Measurements from ENCODE around the gene HIVEP1. TPM values are rescaled to one million over a fixed set of nuclear protein-coding genes. Genes with fewer than 3 reads are reported as not detected.

Gene HIVEP1
- total RNA-seq, 2 experiments from 2014 or later, result 29.1 to 30.1 TPM

- no peak for DNase-seq
- ATAC-seq (ENCODE audit: low read depth), result no peak
- H3K27me3 Mint-ChIP-seq, result no peaks in the 10 kb centered on the region
- H3K36me3 Mint-ChIP-seq, result peaks cover 62% of the 10 kb centered on the region
- peaks cover 8% of the 10 kb centered on the region for H3K9me3 Mint-ChIP-seq
- no peak overlapping the region for H3K27ac Mint-ChIP-seq
- POLR2A ChIA-PET, result no interaction called here
- H3K4me1 Mint-ChIP-seq, result peaks cover 44% of the 10 kb centered on the region
- no peak overlapping the region for H3K4me3 Mint-ChIP-seq
These were observed 104.2 kb downstream of the HIVEP1 start for GRCh38 chr6:12116264-12116800.

GRCh38 chr6:12116978-12117377 is 104.9 kb downstream of the HIVEP1 start:
- Mint-ChIP-seq H3K9me3 (peaks cover 8% of the 10 kb centered on the region), H3K4me3 (no peak overlapping the region), H3K36me3 (peaks cover 67% of the 10 kb centered on the region), H3K27ac (no peak overlapping the region), H3K4me1 (peaks cover 40% of the 10 kb centered on the region), H3K27me3 (no peaks in the 10 kb centered on the region)
- no peak for ATAC-seq (ENCODE audit: low read depth)
- no peak for DNase-seq
- POLR2A ChIA-PET, result no interaction called here

- DNase-seq, result no peak
- peaks cover 65% of the 10 kb centered on the region for H3K36me3 Mint-ChIP-seq
- POLR2A ChIA-PET, result no interaction called here
- H3K27ac Mint-ChIP-seq, result peak overlapping the region; percentile 40
- ATAC-seq (ENCODE audit: low read depth), result no peak
- H3K4me1 Mint-ChIP-seq, result peaks cover 30% of the 10 kb centered on the region
- no peaks in the 10 kb centered on the region for H3K27me3 Mint-ChIP-seq
- H3K4me3 Mint-ChIP-seq, result no peak overlapping the region
- H3K9me3 Mint-ChIP-seq, result peaks cover 8% of the 10 kb centered on the region
These were observed 106.5 kb downstream of the HIVEP1 start for GRCh38 chr6:12118607-12119006.

GRCh38 chr6:12119085-12119588 is 107.0 kb downstream of the HIVEP1 start:
- H3K27me3 Mint-ChIP-seq, result no peaks in the 10 kb centered on the region
- peaks cover 67% of the 10 kb centered on the region for H3K36me3 Mint-ChIP-seq
- H3K9me3 Mint-ChIP-seq, result peaks cover 8% of the 10 kb centered on the region
- ATAC-seq (ENCODE audit: low read depth) (peak; percentile 76), DNase-seq (no peak)
- peak overlapping the region; percentile 20 for H3K4me3 Mint-ChIP-seq
- peak overlapping the region; percentile 35 for H3K27ac Mint-ChIP-seq
- POLR2A ChIA-PET, result no interaction called here
- peaks cover 29% of the 10 kb centered on the region for H3K4me1 Mint-ChIP-seq

- Mint-ChIP-seq H3K4me3 (peak overlapping the region; percentile 25), H3K27ac (peak overlapping the region; percentile 21), H3K9me3 (peaks cover 5% of the 10 kb centered on the region), H3K4me1 (peaks cover 29% of the 10 kb centered on the region), H3K27me3 (no peaks in the 10 kb centered on the region), H3K36me3 (peaks cover 71% of the 10 kb centered on the region)
- POLR2A ChIA-PET, result interaction anchor here (0.8 to 1.5 kb wide), 3 partner anchors 13 to 117 kb away, joined by 3 to 5 read pairs (median 4); no protein-coding TSS in a partner anchor
- no peak for DNase-seq
- ATAC-seq (ENCODE audit: low read depth), result no peak
These were observed 113.3 kb downstream of the HIVEP1 start for GRCh38 chr6:12125396-12125795.

- peak overlapping the region; percentile 24 for H3K4me3 Mint-ChIP-seq
- DNase-seq (no peak), ATAC-seq (ENCODE audit: low read depth) (peak; percentile 78)
- peak overlapping the region; percentile 26 for H3K27ac Mint-ChIP-seq
- H3K9me3 Mint-ChIP-seq, result peaks cover 5% of the 10 kb centered on the region
- no peaks in the 10 kb centered on the region for H3K27me3 Mint-ChIP-seq
- POLR2A ChIA-PET, result interaction anchor here (0.8 to 1.5 kb wide), 3 partner anchors 13 to 118 kb away, joined by 3 to 5 read pairs (median 4); no protein-coding TSS in a partner anchor
- peaks cover 29% of the 10 kb centered on the region for H3K4me1 Mint-ChIP-seq
- peaks cover 67% of the 10 kb centered on the region for H3K36me3 Mint-ChIP-seq
These were observed 113.9 kb downstream of the HIVEP1 start for GRCh38 chr6:12126051-12126450.

- Mint-ChIP-seq H3K4me3 (no peak overlapping the region), H3K27ac (no peak overlapping the region), H3K9me3 (peaks cover 5% of the 10 kb centered on the region), H3K4me1 (peaks cover 23% of the 10 kb centered on the region), H3K36me3 (peaks cover 46% of the 10 kb centered on the region), H3K27me3 (no peaks in the 10 kb centered on the region)
- ATAC-seq (ENCODE audit: low read depth) (no peak), DNase-seq (no peak)
- POLR2A ChIA-PET, result no interaction called here
These were observed 117.4 kb downstream of the HIVEP1 start for GRCh38 chr6:12129523-12129922.

- H3K4me3 Mint-ChIP-seq, result no peak overlapping the region
- no peak overlapping the region for H3K27ac Mint-ChIP-seq
- DNase-seq (no peak), ATAC-seq (ENCODE audit: low read depth) (no peak)
- peaks cover 37% of the 10 kb centered on the region for H3K36me3 Mint-ChIP-seq
- peaks cover 7% of the 10 kb centered on the region for H3K4me1 Mint-ChIP-seq
- POLR2A ChIA-PET, result no interaction called here
- peaks cover 2% of the 10 kb centered on the region for H3K9me3 Mint-ChIP-seq
- H3K27me3 Mint-ChIP-seq, result no peaks in the 10 kb centered on the region
These were observed 120.5 kb downstream of the HIVEP1 start for GRCh38 chr6:12132351-12133222.

- peaks cover 20% of the 10 kb centered on the region for H3K4me1 Mint-ChIP-seq
- POLR2A ChIA-PET, result no interaction called here
- H3K27ac Mint-ChIP-seq, result no peak overlapping the region
- H3K4me3 Mint-ChIP-seq, result no peak overlapping the region
- no peak for DNase-seq
- no peak for ATAC-seq (ENCODE audit: low read depth)
- peaks cover 2% of the 10 kb centered on the region for H3K9me3 Mint-ChIP-seq
- peaks cover 37% of the 10 kb centered on the region for H3K36me3 Mint-ChIP-seq
- no peaks in the 10 kb centered on the region for H3K27me3 Mint-ChIP-seq
These were observed 122.5 kb downstream of the HIVEP1 start for GRCh38 chr6:12134581-12134980.

GRCh38 chr6:12134991-12135390 is 122.9 kb downstream of the HIVEP1 start:
- Mint-ChIP-seq H3K9me3 (peaks cover 2% of the 10 kb centered on the region), H3K27ac (no peak overlapping the region), H3K4me3 (no peak overlapping the region), H3K4me1 (peaks cover 20% of the 10 kb centered on the region), H3K27me3 (no peaks in the 10 kb centered on the region), H3K36me3 (peaks cover 35% of the 10 kb centered on the region)
- POLR2A ChIA-PET, result no interaction called here
- DNase-seq (no peak), ATAC-seq (ENCODE audit: low read depth) (no peak)

- Mint-ChIP-seq H3K9me3 (peaks cover 9% of the 10 kb centered on the region), H3K36me3 (peaks cover 44% of the 10 kb centered on the region), H3K4me3 (no peak overlapping the region), H3K4me1 (peaks cover 20% of the 10 kb centered on the region), H3K27ac (no peak overlapping the region), H3K27me3 (no peaks in the 10 kb centered on the region)
- DNase-seq (no peak), ATAC-seq (ENCODE audit: low read depth) (no peak)
- POLR2A ChIA-PET, result no interaction called here
These were observed 124.8 kb downstream of the HIVEP1 start for GRCh38 chr6:12136905-12137304.

GRCh38 chr6:12137480-12137879 is 125.4 kb downstream of the HIVEP1 start:
- Mint-ChIP-seq H3K4me3 (no peak overlapping the region), H3K9me3 (peaks cover 12% of the 10 kb centered on the region), H3K4me1 (peaks cover 20% of the 10 kb centered on the region), H3K27ac (no peak overlapping the region), H3K27me3 (no peaks in the 10 kb centered on the region), H3K36me3 (peaks cover 50% of the 10 kb centered on the region)
- ATAC-seq (ENCODE audit: low read depth), result no peak
- POLR2A ChIA-PET, result interaction anchor here (1.2 kb wide), 1 partner anchor 126 kb away, joined by 3 read pairs; the partner anchor contains the start of gene HIVEP1
- DNase-seq, result no peak

- Mint-ChIP-seq H3K9me3 (peaks cover 14% of the 10 kb centered on the region), H3K4me1 (peaks cover 20% of the 10 kb centered on the region), H3K36me3 (peaks cover 54% of the 10 kb centered on the region), H3K4me3 (peak overlapping the region; percentile 47), H3K27me3 (no peaks in the 10 kb centered on the region), H3K27ac (peak overlapping the region; percentile 94)
- POLR2A ChIA-PET, result interaction anchor here (1.2 to 1.8 kb wide), 3 partner anchors 12 to 129 kb away, joined by 3 to 7 read pairs (median 5); partner anchors contain the start of gene HIVEP1
- ATAC-seq (ENCODE audit: low read depth), result peak; percentile 100
- peak; percentile 40 for DNase-seq
These were observed 126.3 kb downstream of the HIVEP1 start for GRCh38 chr6:12138381-12138780.
